Measurements from ENCODE around the gene LSAMP.

- TF ChIP-seq ELK1 (IDR thresholded peaks at IDR 0.05; ENCODE audit: borderline replicate concordance, low read depth, low read length), result no peak
- no peak for TF ChIP-seq CTCF (conservative IDR thresholded peaks at IDR 0.05; ENCODE audit: low read depth, low read length)
- TF ChIP-seq RFX5 (IDR thresholded peaks at IDR 0.05; ENCODE audit: low read depth, low read length), result no peak
- TF ChIP-seq POLR2A (IDR thresholded peaks at IDR 0.05; ENCODE audit: low read depth, low read length), result no peak
These were observed 638.8 kb downstream of the LSAMP start for GRCh38 chr3:115806501-115806900.
